ENCODE data around the gene TM6SF1. TPM values are rescaled to one million over a fixed set of nuclear protein-coding genes. Genes with fewer than 3 reads are reported as not detected.

The TM6SF1 gene
- total and polyA plus RNA-seq, 9 of the 15 experiments (the other 6 are each of a cell fraction or from before 2014, with no cell fraction given): 1.0 to 5.6 (median 3.5) TPM

- Histone ChIP-seq H3K9me3 (replicated peaks; ENCODE audit: control insufficient read depth, insufficient read depth, low read depth, low read length) (no peaks in the 10 kb centered on the region), H2AFZ (ENCODE audit: low read depth, low read length) (no peak overlapping the region), H3K27ac (ENCODE audit: extremely low read depth, low read depth, low read length) (no peak overlapping the region), H3K9me1 (ENCODE audit: control insufficient read depth, insufficient read depth, low read length) (no peaks in the 10 kb centered on the region), H3K4me1 (replicated peaks in 1 of 2; ENCODE audit: control insufficient read depth in 2 of 2, insufficient read depth in 2 of 2, low read length in 2 of 2) (no peaks in the 10 kb centered on the region; a peak in 1 of 5 replicates), H3K4me2 (ENCODE audit: insufficient read depth, low read length) (no peak overlapping the region), H3K79me2 (ENCODE audit: control insufficient read depth, insufficient read depth, low read length) (no peaks in the 10 kb centered on the region), H3K4me3 (no peak overlapping the region), H3K36me3 (ENCODE audit: control insufficient read depth, insufficient read depth, low read length) (no peaks in the 10 kb centered on the region), H3K27me3 (ENCODE audit: control insufficient read depth in 2 of 2, insufficient read depth in 2 of 2, low read length in 2 of 2) (no peaks in the 10 kb centered on the region; a peak in 1 of 5 replicates), H3K9ac (ENCODE audit: insufficient read depth in 1 of 2, low read depth in 2 of 2, low read length in 2 of 2) (no peak overlapping the region), H4K20me1 (replicated peaks; ENCODE audit: control insufficient read depth, insufficient read depth, low read length) (no peaks in the 10 kb centered on the region)
- 60% methylated on average over 9 of the region's 9 CpGs for WGBS (ENCODE audit: insufficient coverage, low coverage, missing lambda C conversion rate)
- FAIRE-seq: no peak
- in situ Hi-C loops (cut with MboI) (no loop called here), intact Hi-C loops (cut with micrococcal nuclease) (no loop called here)
- DNase-seq (ENCODE audit: extremely low read depth in 1 of 4, low spot score in 3 of 4): no peak
- 0 out of 3 replicates have a peak, but pooled peaks have one; percentile 23 for ATAC-seq
- POLR2A ChIA-PET: interaction anchor here (0.5 to 3.1 kb wide), 6 partner anchors 10 to 545 kb away, joined by 3 to 18 read pairs (median 3); no protein-coding TSS in a partner anchor
- no TSS peak for BruUV-seq (replicated peaks)
- CTCF ChIA-PET (ENCODE audit: low intra/inter-chr PET ratio): no interaction called here
- TF ChIP-seq ZBTB12 (CRISPR knock-in tag; IDR thresholded peaks at IDR 0.05) (no peak), NRF1 (conservative IDR thresholded peaks at IDR 0.05 in 1 of 2, IDR thresholded peaks at IDR 0.05 in 1 of 2) (no peak), MYC (IDR thresholded peaks at IDR 0.05; ENCODE audit: low read depth, low read length) (no peak), MYC (CRISPR knock-in tag; IDR thresholded peaks at IDR 0.05; ENCODE audit: borderline replicate concordance, low read depth) (no peak), ATF3 (IDR thresholded peaks at IDR 0.05) (no peak), ATF3 (CRISPR knock-in tag; conservative IDR thresholded peaks at IDR 0.05) (no peak), ZNF445 (CRISPR knock-in tag; IDR thresholded peaks at IDR 0.05; ENCODE audit: low read depth) (no peak), ZNF518B (CRISPR knock-in tag; IDR thresholded peaks at IDR 0.05) (no peak), PURB (CRISPR knock-in tag; IDR thresholded peaks at IDR 0.05; ENCODE audit: low read depth) (no peak), ZNF780A (CRISPR knock-in tag; IDR thresholded peaks at IDR 0.05) (no peak), THAP7 (CRISPR knock-in tag; IDR thresholded peaks at IDR 0.05) (no peak), FOXO4 (CRISPR knock-in tag; IDR thresholded peaks at IDR 0.05) (no peak), BRF2 (IDR thresholded peaks at IDR 0.05; ENCODE audit: borderline replicate concordance, insufficient read depth, insufficient read length) (no peak)
Observed at GRCh38 chr15:83119968-83120581, 12.6 kb downstream of the TM6SF1 start.

Measured in K562 (cell line).